ENCODE results near the gene HELZ.

The HELZ gene

GRCh38 chr17:67194134-67194533 lies 50.9 kb downstream of the HELZ start:
- no peak for DNase-seq (ENCODE audit: low read depth in 2 of 2)

- no peak for DNase-seq (ENCODE audit: low read depth in 2 of 2)
Observed at GRCh38 chr17:67187927-67188326, 57.1 kb downstream of the HELZ start.

GRCh38 chr17:67186782-67187181 lies 58.2 kb downstream of the HELZ start:
- no peak for DNase-seq (ENCODE audit: low read depth in 2 of 2)

GRCh38 chr17:67183531-67183930 lies 61.5 kb downstream of the HELZ start:
- no peak for DNase-seq (ENCODE audit: low read depth in 2 of 2)

GRCh38 chr17:67181825-67182224 lies 63.2 kb downstream of the HELZ start:
- no peak for DNase-seq (ENCODE audit: low read depth in 2 of 2)

GRCh38 chr17:67180275-67180674 lies 64.7 kb downstream of the HELZ start:
- no peak for DNase-seq (ENCODE audit: low read depth in 2 of 2)

GRCh38 chr17:67178555-67178954 lies 66.4 kb downstream of the HELZ start:
- DNase-seq (ENCODE audit: low read depth in 2 of 2) = no peak

GRCh38 chr17:67177732-67178131 lies 67.3 kb downstream of the HELZ start:
- no peak for DNase-seq (ENCODE audit: low read depth in 2 of 2)

- no peak for DNase-seq (ENCODE audit: low read depth in 2 of 2)
Observed at GRCh38 chr17:67174190-67174589, 70.8 kb downstream of the HELZ start.

GRCh38 chr17:67171560-67171959 lies 73.4 kb downstream of the HELZ start:
- DNase-seq (ENCODE audit: low read depth in 2 of 2) = no peak

- DNase-seq (ENCODE audit: low read depth in 2 of 2) = no peak
Observed at GRCh38 chr17:67168496-67168895, 76.5 kb downstream of the HELZ start.

GRCh38 chr17:67165201-67165600 lies 79.8 kb downstream of the HELZ start:
- DNase-seq (ENCODE audit: low read depth in 2 of 2) = no peak

- DNase-seq (ENCODE audit: low read depth in 2 of 2) = no peak
Observed at GRCh38 chr17:67164302-67164701, 80.7 kb downstream of the HELZ start.

- DNase-seq (ENCODE audit: low read depth in 2 of 2) = no peak
Observed at GRCh38 chr17:67162771-67163170, 82.2 kb downstream of the HELZ start.

- DNase-seq (ENCODE audit: low read depth in 2 of 2) = no peak
Observed at GRCh38 chr17:67161573-67161972, 83.4 kb downstream of the HELZ start.

- DNase-seq (ENCODE audit: low read depth in 2 of 2) = no peak
Observed at GRCh38 chr17:67160791-67161190, 84.2 kb downstream of the HELZ start.

- no peak for DNase-seq (ENCODE audit: low read depth in 2 of 2)
Observed at GRCh38 chr17:67157732-67158639, 87.0 kb downstream of the HELZ start.

GRCh38 chr17:67156269-67157199 lies 88.5 kb downstream of the HELZ start:
- no peak for DNase-seq (ENCODE audit: low read depth in 2 of 2)

- DNase-seq (ENCODE audit: low read depth in 2 of 2) = no peak
Observed at GRCh38 chr17:67152824-67153223, 92.2 kb downstream of the HELZ start.

GRCh38 chr17:67151717-67152116 lies 93.3 kb downstream of the HELZ start:
- no peak for DNase-seq (ENCODE audit: low read depth in 2 of 2)

- DNase-seq (ENCODE audit: low read depth in 2 of 2) = no peak
Observed at GRCh38 chr17:67150826-67151225, 94.2 kb downstream of the HELZ start.

GRCh38 chr17:67148352-67148751 lies 96.6 kb downstream of the HELZ start:
- DNase-seq (ENCODE audit: low read depth in 2 of 2) = no peak
